HFF-Myc (cell line): ENCODE data around the gene SSBP1.
"Not testable (repeated sequence)": the region's sequence is repeated elsewhere in the genome, so short reads cannot be mapped to it uniquely, and the experiment has no call there.

Experiments used
- DNase-seq: peaks from one replicate; pipeline ENCODE4 v3.0.0-alpha.2; 2011; ENCODE audit warnings: low read depth; ENCODE audit errors: extremely low read depth
- H3K4me3 ChIP-seq: replicated peaks from 2 replicates; pipeline ENCODE4 v1.5.1; 2011; ENCODE audit warnings: low read depth, mild to moderate bottlenecking, control low read depth, low read length
- TF ChIP-seq, protein P1 (sequence below): IDR thresholded peaks from 2 replicates; pipeline ENCODE4 v1.5.1; 2012; ENCODE audit warnings: mild to moderate bottlenecking, low read depth, low read length, control low read depth; ENCODE audit errors: missing control alignments

The SSBP1 gene, protein sequence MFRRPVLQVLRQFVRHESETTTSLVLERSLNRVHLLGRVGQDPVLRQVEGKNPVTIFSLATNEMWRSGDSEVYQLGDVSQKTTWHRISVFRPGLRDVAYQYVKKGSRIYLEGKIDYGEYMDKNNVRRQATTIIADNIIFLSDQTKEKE

DNA sequence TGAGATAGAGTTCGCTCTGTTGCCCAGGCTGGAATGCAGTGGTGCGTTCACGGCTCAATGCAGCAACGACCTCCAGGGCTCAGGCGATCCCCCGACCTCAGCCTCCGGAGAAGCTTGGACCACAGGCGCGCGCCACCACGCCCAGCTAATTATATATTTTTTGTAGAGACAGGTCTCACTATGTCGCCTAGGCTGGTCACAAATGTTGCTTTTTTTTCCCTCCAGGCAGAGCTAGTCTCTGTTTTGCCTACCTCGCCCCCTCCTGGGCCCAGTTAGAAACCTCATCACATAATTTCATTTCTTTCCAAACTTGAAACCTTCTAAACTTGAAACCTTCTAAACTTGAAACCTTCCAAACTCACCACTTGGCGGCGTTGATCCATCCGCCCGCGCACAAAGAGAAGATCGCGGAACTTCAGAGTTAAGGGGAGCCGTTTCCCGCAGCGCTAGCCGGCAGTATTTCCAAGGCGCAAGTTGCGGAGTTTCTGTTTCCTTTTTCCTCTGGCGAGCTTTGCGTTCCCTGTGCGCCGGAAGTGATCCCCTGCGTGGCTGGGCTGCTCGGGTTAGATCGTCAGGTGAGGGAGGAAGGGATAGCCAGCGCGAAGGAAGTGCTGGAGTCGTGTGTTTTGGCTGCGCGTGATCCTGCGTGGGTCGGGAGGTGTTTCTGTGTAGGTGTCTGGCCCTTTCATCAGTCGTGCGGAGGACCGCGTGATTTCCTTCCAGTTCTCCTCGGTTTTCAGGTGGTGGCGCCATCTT, at the start of gene SSBP1:
Gene SSBP1 (plus strand): TSS at position 523 of the 756 bp plus-strand sequence. CDS start 809 bp downstream, outside the sequence.
- TF ChIP-seq, protein P1, sequence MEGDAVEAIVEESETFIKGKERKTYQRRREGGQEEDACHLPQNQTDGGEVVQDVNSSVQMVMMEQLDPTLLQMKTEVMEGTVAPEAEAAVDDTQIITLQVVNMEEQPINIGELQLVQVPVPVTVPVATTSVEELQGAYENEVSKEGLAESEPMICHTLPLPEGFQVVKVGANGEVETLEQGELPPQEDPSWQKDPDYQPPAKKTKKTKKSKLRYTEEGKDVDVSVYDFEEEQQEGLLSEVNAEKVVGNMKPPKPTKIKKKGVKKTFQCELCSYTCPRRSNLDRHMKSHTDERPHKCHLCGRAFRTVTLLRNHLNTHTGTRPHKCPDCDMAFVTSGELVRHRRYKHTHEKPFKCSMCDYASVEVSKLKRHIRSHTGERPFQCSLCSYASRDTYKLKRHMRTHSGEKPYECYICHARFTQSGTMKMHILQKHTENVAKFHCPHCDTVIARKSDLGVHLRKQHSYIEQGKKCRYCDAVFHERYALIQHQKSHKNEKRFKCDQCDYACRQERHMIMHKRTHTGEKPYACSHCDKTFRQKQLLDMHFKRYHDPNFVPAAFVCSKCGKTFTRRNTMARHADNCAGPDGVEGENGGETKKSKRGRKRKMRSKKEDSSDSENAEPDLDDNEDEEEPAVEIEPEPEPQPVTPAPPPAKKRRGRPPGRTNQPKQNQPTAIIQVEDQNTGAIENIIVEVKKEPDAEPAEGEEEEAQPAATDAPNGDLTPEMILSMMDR = peak; percentile 82
- peak within 1 kb of the TSS; percentile 76 for H3K4me3 ChIP-seq
- DNase-seq = peak; percentile 90

DNA sequence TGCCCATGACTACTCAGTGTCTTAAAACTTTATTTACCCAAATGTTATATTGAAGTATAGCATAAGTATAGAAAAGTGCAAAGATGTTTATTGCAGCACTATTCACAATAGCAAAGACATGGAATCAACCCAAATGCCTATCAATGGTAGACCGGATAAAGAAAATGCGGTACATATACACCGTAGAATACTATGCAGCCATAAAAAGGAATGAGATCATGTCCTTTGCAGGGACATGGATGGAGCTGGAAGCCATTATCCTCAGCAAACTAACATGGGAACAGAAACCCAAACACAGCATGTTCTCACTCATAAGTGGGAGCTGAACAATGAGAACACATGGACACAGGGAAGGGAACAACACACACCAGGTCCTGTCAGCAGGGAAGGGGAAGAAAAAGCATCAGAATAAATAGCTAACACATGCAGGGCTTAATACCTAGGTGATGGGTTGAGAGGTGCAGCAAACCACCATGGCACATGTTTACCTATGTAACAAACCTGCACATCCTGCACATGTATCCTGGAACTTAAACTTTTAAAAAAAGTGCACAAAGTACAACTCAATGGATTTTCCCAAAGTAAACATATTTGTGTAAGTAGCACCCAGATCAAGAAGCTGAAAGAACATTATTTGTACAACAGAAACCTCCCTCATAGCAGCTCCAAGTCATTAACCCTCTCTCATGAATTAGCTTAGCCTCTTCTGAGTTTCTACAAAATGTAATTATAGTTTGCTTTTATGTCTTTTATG, 48.9 kb upstream of the SSBP1 start:
- not testable (repeated sequence) for DNase-seq

DNA sequence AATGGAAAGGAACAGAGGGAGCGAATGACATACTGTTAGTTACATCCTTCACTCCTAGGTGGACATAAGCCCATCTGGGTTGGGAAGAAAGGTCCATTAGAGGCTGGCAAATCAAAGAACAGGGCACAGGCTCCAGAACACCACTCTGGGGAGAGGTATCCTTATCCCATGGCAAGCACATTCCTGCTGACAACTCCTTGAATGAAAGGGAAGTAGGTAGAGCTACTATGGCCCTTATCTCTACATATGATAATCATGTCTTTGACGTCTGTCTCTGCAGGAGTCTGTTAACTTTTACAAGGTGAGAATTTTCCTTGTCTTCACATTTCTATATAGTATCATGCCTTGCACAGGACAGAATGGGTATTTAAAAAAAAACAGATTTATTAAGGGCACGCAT, 46.6 kb upstream of the SSBP1 start:
- TF ChIP-seq, protein P1 = no peak
- DNase-seq = no peak

More for the DNA sequence above, 48.9 kb upstream of the SSBP1 start:
- H3K4me3 ChIP-seq = not testable (repeated sequence)

DNA sequence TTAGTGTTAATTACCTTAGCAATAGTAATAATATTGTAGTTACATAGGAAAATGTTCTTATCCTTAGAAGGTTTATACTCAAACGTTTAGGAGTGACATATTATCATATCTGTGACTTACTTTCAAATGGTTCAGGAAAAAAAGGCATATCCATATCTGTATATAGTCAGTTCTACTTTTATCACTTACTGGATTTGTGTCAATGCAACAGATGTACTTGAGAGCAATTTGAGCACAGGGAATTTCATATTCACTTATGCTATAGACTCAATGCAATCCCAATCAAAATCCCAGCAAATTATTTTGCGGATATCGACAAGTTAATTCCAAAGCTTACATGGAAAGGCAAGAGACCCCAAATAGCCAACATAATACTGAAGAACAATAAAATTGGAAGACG, 46.2 kb upstream of the SSBP1 start:
- DNase-seq = no peak
- TF ChIP-seq, protein P1 = no peak

More for the DNA sequence above, 46.6 kb upstream of the SSBP1 start:
- H3K4me3 ChIP-seq = no peak overlapping the region

DNA sequence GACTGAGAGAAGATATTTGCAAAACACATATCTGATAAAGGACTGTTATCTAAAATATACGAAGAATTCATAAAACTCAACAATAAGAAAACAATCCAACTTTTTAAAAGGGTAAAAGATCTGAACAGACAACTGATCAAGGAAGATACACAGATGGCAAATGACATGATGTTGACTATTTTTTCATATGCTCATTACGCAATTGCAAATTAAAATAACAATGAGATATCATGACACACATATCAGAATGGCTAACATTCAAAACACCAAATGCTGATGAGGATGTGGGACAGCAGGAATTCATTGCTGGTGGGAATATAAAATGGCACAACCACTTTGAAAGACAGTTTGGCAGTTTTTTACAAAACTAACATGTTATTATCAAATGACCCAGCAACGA, 45.1 kb upstream of the SSBP1 start:
- no peak overlapping the region for H3K4me3 ChIP-seq
- DNase-seq = no peak
- TF ChIP-seq, protein P1 = no peak

More for the DNA sequence above, 46.2 kb upstream of the SSBP1 start:
- no peak overlapping the region for H3K4me3 ChIP-seq

DNA sequence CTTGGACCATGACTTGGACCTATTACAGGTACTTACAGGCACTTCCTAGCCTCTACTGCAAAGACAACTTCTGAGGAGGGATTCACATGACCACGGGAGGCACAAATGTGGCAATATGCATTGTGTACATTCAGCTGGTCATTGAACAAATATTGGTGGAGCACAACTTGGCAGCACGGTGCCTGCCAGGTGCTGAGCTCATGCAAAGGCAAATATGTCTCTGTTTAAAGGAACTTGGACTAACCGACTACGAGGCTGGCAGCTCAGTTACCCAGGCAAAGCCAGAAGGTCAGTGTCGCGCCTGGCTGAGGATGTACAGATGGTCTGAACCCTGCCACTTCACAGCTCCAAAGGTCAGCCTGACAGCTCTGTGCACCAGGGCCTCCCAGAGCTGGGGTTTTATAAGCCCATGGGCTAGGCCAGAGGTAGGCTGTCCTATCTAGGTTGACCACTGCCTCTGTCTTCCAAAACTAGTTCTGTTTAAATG, 42.3 kb upstream of the SSBP1 start:
- TF ChIP-seq, protein P1 = no peak
- no peak for DNase-seq
- H3K4me3 ChIP-seq = no peak overlapping the region

DNA sequence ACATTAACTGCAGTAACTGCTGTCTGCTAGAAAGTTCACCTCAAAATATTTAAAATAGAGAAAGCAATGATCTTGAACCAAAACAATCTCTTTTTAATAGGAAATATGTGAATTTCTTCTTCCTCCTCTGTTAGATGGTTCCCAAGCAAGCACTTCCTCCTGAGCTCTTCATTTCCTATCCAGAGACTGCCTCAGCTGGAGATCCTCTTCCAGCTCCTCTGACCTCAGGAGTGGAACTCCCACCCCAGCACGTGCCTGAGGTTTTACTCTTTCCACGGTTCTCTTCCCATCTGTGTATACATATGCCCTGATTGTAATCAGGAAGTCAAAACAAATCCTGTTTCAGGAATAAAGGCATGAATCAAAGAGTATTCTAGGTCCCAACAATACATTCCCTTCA, 41.8 kb upstream of the SSBP1 start:
- DNase-seq = no peak
- no peak overlapping the region for H3K4me3 ChIP-seq
- TF ChIP-seq, protein P1 = no peak
